HG02588 (cell line): ENCODE measurements around the gene SLC47A2.
"Not testable (repeated sequence)": the region's sequence is repeated elsewhere in the genome, so short reads cannot be mapped to it uniquely, and the experiment has no call there.

Experiments
- ATAC-seq: cut with Tn5 transposase; IDR thresholded peaks from one replicate; pipeline ENCODE4 v1.9.1; 2021; ENCODE audit warnings: mild to moderate bottlenecking, moderate library complexity; ENCODE audit not compliant: unreplicated experiment

Gene SLC47A2

GRCh38 chr17:19708431-19709175 is 7.8 kb downstream of the SLC47A2 start:
- no peak for ATAC-seq

- ATAC-seq: no peak
These were observed 8.6 kb downstream of the SLC47A2 start for GRCh38 chr17:19707728-19708221.

GRCh38 chr17:19706791-19707727 is 9.3 kb downstream of the SLC47A2 start:
- ATAC-seq: no peak

- no peak for ATAC-seq
These were observed 10.3 kb downstream of the SLC47A2 start for GRCh38 chr17:19705771-19706770.

- ATAC-seq: no peak
These were observed 11.2 kb downstream of the SLC47A2 start for GRCh38 chr17:19705201-19705600.

GRCh38 chr17:19703828-19704613 is 12.4 kb downstream of the SLC47A2 start:
- ATAC-seq: no peak

GRCh38 chr17:19703106-19703827 is 13.1 kb downstream of the SLC47A2 start:
- ATAC-seq: no peak

- ATAC-seq: no peak
These were observed 14.2 kb downstream of the SLC47A2 start for GRCh38 chr17:19702217-19702641.

- no peak for ATAC-seq
These were observed 29.8 kb downstream of the SLC47A2 start for GRCh38 chr17:19686400-19687090.

- ATAC-seq: not testable (repeated sequence)
These were observed 31.3 kb downstream of the SLC47A2 start for GRCh38 chr17:19684909-19685580.

GRCh38 chr17:19683117-19683516 is 33.3 kb downstream of the SLC47A2 start:
- ATAC-seq: no peak

- ATAC-seq: no peak
These were observed 37.6 kb downstream of the SLC47A2 start for GRCh38 chr17:19678581-19679453.

GRCh38 chr17:19677736-19678379 is 38.5 kb downstream of the SLC47A2 start:
- no peak for ATAC-seq

- ATAC-seq: no peak
These were observed 39.5 kb downstream of the SLC47A2 start for GRCh38 chr17:19676896-19677295.

GRCh38 chr17:19673623-19674022 is 42.8 kb downstream of the SLC47A2 start:
- no peak for ATAC-seq

- ATAC-seq: no peak
These were observed 44.2 kb downstream of the SLC47A2 start for GRCh38 chr17:19672009-19672750.
